GM12801 (cell line): ENCODE measurements around the gene SAMD9L.

Experiments
- TF ChIP-seq, protein P1 (sequence below): IDR thresholded peaks from one replicate; pipeline ENCODE4 v1.5.1; 2011; ENCODE audit warnings: control low read depth; ENCODE audit not compliant: insufficient read length; ENCODE audit errors: extremely low read depth

Gene SAMD9L

DNA sequence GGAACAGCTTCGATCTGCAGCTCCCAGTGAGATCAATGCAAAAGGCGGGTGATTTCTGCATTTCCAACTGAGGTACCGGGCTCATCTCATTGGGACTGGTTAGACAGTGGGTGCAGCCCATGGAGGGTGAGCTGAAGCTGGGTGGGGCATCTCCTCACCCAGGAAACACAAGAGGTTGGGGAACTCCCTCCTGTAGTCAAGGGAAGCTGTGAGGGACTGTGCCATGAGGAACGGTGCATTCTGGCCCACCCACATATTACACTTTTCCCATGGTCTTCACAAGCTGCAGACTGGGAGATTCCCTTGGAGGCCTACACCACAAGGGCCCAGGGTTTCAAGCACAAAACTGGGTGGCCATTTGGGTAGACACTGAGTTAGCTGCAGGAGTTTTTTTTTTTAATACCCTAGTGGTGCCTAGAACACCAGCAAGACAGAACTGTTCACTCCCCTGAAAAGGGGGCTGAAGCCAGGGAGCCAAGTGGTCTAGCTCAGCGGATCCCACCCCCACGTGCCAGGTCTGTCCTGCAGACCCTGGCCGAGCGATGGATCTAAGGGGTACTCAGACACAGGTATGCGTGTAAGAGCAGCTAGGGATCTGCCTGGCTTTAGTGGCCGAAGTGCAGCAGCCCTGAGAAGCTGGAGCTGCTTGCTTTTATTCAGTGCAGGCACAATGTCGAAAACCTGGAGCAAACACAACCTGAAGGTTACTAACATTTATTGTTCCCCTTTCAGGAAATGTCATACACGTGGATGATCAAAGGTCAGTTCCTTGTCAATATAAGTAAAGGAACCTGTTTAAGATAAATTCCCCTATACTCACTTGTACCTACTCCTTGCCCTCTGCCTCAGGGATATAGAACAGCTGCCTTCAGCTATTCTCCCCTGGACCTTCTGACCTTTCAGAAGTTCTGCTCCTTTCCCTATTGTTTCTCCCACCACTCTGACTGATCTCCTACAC is 27.3 kb downstream of the SAMD9L start:
- TF ChIP-seq, protein P1, sequence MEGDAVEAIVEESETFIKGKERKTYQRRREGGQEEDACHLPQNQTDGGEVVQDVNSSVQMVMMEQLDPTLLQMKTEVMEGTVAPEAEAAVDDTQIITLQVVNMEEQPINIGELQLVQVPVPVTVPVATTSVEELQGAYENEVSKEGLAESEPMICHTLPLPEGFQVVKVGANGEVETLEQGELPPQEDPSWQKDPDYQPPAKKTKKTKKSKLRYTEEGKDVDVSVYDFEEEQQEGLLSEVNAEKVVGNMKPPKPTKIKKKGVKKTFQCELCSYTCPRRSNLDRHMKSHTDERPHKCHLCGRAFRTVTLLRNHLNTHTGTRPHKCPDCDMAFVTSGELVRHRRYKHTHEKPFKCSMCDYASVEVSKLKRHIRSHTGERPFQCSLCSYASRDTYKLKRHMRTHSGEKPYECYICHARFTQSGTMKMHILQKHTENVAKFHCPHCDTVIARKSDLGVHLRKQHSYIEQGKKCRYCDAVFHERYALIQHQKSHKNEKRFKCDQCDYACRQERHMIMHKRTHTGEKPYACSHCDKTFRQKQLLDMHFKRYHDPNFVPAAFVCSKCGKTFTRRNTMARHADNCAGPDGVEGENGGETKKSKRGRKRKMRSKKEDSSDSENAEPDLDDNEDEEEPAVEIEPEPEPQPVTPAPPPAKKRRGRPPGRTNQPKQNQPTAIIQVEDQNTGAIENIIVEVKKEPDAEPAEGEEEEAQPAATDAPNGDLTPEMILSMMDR: no peak

DNA sequence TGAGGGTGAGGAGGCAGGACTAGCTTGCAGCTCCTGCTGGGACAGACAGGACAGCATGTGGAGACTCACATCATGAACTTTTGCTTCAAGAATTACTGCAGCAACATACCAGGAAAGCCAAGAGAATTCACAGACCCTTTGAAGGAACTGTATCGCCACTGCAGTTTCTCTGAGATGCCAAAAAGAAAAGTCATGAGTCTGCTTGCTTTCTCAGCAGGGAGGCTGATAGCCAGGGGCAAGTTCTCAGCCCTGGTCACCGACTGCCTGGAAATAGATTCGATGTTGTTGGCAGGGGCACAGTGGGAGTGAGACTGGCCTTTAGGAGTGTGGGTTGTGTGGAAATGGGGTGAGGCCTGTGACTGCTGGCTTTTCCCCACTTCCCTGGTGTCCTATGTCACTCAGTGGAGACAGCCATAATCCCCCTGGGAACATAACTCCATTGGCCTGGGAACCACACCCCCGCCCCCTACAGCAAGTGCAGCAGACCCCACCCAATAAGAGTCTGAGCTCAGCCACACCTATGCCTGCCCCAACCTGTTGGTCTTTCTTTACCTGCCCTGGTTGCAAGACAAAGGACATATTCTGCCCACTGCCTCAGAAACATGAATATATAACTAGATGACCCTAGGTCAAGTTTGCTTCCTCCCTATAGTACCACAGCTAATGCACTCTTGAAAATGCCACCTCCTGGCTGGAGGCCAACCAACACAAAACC is 28.8 kb downstream of the SAMD9L start:
- TF ChIP-seq, protein P1: no peak

DNA sequence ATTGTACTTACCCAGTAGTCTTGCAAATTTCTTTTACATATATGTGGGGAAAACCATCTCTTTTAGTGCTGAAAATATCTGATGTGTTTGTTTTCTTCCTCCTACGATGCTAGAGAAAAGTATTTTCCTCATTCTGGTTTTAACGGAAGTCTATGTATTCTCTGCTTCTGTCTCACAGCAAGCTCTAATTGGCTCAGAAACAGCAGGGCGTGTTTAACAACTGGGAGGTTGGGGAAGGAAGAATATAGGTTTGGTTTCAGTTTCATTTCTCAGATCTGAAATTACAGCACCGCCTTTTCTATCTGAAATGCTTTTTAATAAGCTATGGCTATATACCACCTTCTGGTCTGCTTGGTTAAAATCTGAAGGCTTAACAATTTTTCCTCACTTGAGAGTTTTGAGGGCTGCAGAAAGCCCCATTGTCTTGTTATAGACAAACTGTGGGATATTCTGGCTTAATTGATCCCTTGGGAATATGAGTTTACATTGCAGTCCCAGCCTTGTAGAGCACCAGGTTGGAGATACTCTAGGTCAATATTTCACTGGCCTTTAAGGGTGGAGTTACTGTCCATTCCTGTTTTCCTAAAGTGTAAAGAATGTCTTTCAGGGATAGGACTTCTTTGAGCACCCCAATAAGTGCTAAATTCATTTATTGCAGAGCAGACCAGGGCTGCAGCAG is 30.2 kb downstream of the SAMD9L start, which contains the start of gene SAMD9:
Gene SAMD9, minus strand, starts transcription at position 128 of the 679 bp plus-strand sequence. CDS start 11,882 bp downstream, outside the sequence.
- TF ChIP-seq, protein P1: no peak

DNA sequence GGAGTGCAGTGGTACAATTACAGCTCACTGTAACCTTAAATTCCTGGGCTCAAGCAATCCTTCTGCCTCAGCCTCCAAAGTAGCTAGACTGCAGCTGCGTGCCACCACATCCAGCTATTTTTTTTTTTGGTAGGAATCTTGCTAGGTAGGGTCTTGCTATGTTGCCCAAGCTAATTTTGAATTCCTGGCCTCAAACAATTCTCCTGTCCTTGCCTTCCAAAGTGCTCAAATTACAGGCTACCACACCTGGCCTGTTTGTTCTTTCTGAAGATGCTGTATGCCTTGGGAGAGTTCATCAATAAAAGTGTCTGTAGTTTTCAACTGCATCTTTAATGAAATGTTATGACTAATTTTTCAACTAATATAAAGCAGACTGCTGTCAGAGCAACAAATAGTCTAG is 30.9 kb downstream of the SAMD9L start:
- TF ChIP-seq, protein P1: no peak

DNA sequence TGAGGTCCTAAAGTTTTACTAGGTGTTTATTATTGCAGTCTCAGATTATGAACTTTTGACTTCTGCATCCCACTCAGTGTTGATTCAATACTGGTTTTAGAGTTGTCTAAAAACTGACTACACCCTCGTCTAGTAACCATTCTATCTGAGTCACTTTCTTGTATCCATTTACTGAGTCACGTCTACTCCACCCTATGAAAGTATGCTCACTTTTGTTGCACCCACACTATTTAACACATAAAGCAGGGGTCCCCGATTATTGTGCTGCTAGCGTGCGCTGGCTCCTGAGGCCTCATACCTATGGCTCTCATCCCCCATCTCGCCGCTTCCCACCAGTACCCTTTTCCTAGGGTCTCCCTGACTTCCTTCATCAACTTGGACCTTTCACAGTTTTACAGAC is 32.4 kb downstream of the SAMD9L start:
- TF ChIP-seq, protein P1: no peak

DNA sequence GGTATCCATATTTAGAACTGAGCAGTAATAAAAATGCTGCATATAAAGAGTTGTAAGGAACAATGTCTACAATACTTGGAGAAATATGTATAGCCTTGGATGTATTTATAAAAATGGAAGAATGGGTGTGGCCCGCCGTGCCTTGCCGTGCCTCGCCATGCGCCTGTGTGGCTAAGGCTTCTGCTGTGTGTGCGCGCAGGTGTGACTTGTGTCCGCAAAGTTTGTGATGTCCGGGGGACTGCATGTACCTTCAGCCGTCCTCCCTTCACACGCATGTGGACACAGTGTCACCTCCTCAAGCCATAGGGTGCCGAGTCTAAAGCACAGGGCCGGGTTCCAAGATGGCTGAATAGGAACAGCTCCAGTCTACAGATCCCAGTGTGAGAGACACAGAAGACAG is 40.2 kb downstream of the SAMD9L start:
- TF ChIP-seq, protein P1: no peak

DNA sequence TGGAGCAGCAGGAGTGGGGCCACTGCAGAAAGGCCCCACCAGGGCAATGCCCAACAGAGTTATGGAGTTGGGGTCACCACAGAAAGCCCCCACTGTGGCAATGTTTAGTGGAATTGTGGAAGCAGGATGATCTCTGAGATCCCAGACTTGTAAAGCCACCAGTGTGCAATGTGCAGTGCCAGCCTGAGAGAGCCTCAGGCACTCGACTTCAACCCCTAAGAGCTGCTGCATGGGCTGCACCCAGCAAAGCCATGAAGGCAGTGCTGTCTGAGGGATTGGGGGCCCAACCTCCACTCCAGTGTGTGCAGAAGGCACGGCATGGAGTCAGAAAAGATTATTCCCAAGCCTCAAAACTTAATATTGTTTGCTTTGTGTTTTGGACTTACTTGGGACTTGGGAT is 50.8 kb downstream of the SAMD9L start:
- TF ChIP-seq, protein P1: no peak
